A204.1 (cell line): ENCODE results near the gene ERBB3.
"Not testable (repeated sequence)": the region's sequence is repeated elsewhere in the genome, so short reads cannot be mapped to it uniquely, and the experiment has no call there.

Experiments
- FAIRE-seq: peaks from 2 replicates; lab custom pipeline; 2012; peaks lifted over from hg19 to GRCh38; lab: Jason Lieb, UNC

ERBB3 gene

GRCh38 chr12:56079723-56080555 is at the start of gene ERBB3:
TSS of gene ERBB3 (plus strand) at chr12:56080165. CDS start at chr12:56080301, 136 bp downstream.
- no peak for FAIRE-seq

GRCh38 chr12:56031987-56032386 is 48.0 kb upstream of the ERBB3 start:
- FAIRE-seq: no peak

DNA sequence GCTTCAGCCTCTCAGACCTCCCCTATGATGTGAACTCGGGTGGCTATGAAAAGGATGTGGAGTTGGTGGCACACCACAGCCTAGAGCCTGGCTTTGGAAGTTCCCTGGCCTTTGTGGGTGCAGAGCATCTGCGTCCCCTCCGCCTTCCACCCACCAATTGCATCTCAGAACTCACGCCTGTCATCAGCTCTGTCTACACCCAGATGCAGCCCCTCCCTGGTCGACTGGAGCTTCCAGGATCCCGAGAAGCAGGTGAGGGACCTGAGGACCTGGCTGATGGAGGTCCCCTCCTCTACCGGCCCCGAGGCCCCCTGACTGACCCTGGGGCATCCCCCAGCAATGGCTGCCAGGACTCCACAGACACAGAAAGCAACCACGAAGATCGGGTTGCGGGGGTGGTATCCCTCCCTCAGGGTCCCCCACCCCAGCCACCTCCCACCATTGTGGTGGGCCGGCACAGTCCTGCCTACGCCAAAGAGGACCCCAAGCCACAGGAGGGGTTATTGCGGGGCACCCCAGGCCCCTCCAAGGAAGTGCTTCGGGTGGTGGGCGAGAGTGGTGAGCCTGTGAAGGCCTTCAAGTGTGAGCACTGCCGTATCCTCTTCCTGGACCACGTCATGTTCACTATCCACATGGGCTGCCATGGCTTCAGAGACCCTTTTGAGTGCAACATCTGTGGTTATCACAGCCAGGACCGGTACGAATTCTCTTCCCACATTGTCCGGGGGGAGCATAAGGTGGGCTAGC is 45.2 kb upstream of the ERBB3 start:
- FAIRE-seq: no peak

DNA sequence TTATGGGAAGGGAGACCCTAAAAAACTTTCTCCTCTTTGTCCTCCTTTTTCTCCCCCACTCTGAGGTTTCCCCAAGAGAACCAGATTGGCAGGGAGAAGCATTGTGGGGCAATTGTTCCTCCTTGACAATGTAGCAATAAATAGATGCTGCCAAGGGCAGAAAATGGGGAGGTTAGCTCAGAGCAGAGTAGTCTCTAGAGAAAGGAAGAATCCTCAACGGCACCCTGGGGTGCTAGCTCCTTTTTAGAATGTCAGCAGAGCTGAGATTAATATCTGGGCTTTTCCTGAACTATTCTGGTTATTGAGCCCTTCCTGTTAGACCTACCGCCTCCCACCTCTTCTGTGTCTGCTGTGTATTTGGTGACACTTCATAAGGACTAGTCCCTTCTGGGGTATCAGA is 42.8 kb upstream of the ERBB3 start:
- FAIRE-seq: no peak

DNA sequence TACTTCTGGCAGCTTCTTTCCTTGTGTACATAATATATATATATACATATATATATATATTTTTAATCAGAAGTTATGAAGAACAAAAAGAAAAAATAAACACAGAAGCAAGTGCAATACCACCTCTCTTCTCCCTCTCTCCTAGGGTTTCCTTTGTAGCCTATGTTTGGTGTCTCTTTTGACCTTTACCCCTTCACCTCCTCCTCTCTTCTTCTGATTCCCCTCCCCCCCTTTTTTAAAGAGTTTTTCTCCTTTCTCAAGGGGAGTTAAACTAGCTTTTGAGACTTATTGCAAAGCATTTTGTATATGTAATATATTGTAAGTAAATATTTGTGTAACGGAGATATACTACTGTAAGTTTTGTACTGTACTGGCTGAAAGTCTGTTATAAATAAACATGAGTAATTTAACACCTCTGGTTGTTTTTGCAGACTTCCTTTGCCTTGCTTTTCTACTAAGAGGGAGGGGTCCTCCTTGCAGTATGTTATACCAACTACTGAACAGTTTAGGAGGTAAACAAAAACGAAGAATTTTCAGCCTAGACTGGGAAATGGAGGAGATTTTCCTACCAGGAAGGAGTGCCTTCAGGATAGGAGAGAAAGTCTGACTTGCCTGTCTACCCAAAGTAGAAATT is 41.8 kb upstream of the ERBB3 start:
- no peak for FAIRE-seq

- no peak for FAIRE-seq
Observed at GRCh38 chr12:56040151-56040550, 39.8 kb upstream of the ERBB3 start.

DNA sequence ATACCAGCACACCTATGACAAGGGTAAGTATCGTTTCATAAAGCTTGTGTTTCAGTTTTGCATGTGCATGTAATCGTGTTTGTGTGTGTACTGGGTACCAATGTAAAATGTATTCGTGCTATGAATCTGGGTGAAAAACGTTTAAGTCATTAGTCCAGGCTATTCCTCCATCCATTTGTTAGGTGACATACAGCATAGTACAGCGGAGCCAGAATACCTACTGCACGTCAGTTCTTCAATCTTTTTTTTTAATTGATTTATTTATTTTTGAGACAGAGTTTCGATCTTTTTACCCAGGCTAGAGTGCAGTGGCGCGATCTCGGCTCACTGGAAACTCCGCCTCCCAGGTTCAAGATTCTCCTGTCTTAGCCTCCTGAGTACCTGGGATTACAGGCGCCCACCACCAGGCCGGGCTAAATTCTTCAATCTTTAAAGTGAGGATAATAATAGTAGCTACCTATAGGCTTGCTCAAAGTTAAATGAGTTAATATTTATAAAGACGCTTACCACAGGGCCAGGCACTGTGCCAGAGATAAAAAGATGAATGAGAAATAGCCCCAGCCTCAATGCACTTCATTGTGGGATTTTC is 38.9 kb upstream of the ERBB3 start:
- no peak for FAIRE-seq

GRCh38 chr12:56041552-56042429 is 38.2 kb upstream of the ERBB3 start, which contains the start of gene RPS26:
TSS of gene RPS26 (plus strand) at chr12:56041918. CDS start at chr12:56042167, 249 bp downstream.
- FAIRE-seq: peak; percentile 78

GRCh38 chr12:56042430-56042813 is 37.5 kb upstream of the ERBB3 start:
- not testable (repeated sequence) for FAIRE-seq

DNA sequence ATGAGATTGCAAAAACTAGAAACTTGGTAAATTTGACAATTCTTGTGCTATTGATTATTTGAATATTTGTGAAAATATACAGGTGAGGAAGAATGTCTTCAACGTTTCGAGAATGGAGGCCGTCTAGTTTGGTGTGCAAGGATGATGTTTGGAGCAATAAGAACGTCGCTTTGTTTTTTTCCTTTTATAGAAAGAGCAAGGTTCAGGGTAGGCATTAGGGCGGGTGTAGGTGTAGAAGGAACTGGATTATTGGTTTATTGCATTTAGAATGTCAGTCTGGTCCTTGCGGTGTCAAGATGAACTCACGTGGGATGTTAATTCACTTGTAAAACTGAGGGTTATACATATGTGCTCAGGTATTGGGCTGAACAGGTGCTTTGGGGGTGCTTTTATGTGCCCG is 37.1 kb upstream of the ERBB3 start:
- no peak for FAIRE-seq

DNA sequence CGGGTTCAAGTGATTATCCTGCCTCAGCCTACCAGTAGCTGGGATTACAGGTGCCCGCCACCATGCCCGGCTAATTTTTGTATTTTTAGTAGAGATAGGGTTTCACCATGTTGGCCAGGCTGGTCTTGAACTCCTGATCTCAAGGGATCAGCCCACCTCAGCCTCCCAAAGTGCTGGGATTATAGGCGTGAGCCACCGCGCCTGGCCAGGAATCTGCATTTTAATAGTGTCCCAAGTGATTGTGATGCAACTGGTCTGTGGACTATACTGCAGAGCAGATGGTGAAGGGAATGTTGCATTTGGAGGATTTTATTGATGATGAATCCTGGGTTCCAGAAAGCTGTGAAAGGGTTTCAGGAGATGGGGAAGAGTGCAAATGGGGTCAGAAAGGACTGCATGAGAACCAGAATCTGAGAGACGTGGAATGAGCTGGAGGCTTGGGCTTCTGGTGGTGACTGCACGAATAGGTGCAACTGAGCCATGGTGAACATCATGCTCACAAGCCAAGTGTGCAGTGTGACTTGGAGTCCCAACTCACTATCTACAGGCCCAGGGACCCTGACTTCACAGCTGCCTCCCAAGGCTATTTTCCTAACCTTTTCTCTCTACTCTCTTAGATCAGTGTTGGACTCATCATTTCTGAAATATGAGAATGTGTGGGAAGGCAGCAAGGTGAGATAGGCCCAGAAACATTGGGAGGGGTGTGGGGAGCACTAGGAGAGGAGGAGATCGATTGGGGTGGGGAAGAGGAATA is 33.8 kb upstream of the ERBB3 start:
- FAIRE-seq: no peak

DNA sequence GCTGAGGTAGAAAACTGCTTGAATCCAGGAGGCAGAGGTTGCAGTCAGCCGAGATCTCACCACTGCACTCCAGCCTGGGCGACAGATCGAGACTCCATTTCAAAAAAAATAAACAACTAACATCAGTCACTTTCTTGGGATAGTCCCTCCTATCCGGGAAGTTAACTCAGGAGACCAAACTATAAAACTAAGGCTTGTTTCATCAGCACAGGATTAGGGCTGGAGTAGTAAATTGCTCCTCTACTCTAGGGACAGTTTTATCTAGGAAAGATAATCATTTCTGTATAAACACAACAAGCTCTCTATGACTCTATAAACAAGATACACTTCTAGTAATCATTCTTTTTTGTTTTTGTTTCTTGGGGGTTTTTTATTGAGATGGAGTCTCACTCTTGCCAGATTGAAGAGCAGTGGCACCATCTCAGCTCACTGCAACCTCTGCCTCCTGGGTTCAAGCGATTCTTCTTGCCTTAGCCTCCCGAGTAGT is 26.5 kb upstream of the ERBB3 start:
- no peak for FAIRE-seq

DNA sequence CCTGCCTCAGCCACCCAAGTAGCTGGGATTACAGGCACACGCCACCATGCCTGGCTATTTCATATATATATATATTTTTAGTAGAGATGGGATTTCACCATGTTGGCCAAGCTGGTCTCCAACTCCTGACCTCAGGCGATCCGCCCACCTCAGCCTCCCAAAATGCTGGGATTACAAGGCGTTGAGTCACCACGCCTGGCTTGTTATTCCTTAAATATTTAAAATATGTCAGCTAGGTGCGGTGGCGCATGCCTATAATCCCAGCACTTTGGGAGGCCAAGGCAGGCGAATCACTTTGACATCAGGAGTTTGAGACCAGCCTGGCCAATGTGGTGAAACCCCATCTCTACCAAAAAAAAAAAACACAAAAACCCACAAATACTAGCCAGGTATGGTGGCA is 20.0 kb upstream of the ERBB3 start:
- FAIRE-seq: not testable (repeated sequence)

- no peak for FAIRE-seq
Observed at GRCh38 chr12:56061982-56062381, 18.0 kb upstream of the ERBB3 start.

GRCh38 chr12:56062996-56063395 is 17.0 kb upstream of the ERBB3 start:
- no peak for FAIRE-seq

DNA sequence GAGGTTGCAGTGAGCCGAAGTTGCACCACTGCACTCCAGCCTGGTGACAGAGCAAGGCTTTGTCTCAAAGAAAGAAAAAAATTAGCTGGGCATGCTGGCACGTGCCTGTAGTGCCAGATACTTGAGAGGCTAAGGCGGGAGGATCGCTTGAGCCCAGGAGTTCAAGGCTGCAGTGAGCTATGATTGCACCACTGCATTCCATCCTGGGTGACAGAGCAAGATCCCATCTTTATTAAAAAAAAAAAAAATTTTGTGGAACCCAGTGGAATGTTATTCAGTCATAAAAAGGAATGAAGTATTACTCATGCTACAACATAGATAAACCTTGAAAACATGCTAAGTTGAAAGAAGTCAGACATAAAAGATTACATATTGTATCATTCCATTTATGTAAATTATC is 8.3 kb upstream of the ERBB3 start:
- no peak for FAIRE-seq

- no peak for FAIRE-seq
Observed at GRCh38 chr12:56074396-56074795, 5.6 kb upstream of the ERBB3 start.

DNA sequence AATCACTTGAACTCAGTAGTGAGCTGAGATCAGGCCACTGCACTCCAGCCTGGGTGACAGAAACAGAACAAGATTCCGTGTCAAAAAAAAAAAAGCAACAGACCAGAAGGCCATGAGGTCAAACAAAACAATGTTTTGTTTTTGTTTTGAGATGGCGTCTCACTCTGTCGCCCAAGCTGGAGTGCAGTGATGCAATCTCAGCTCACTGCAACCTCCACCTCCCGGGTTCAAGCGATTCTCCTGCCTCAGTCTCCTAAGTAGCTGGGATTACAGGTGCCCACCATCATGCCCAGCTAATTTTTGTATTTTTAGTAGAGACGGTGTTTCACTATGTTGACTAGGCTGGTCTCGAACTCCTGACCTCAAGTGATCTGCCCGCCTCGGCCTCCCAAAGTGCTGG is 2.0 kb upstream of the ERBB3 start:
- not testable (repeated sequence) for FAIRE-seq

GRCh38 chr12:56078427-56078826 is 1.5 kb upstream of the ERBB3 start:
- FAIRE-seq: no peak

DNA sequence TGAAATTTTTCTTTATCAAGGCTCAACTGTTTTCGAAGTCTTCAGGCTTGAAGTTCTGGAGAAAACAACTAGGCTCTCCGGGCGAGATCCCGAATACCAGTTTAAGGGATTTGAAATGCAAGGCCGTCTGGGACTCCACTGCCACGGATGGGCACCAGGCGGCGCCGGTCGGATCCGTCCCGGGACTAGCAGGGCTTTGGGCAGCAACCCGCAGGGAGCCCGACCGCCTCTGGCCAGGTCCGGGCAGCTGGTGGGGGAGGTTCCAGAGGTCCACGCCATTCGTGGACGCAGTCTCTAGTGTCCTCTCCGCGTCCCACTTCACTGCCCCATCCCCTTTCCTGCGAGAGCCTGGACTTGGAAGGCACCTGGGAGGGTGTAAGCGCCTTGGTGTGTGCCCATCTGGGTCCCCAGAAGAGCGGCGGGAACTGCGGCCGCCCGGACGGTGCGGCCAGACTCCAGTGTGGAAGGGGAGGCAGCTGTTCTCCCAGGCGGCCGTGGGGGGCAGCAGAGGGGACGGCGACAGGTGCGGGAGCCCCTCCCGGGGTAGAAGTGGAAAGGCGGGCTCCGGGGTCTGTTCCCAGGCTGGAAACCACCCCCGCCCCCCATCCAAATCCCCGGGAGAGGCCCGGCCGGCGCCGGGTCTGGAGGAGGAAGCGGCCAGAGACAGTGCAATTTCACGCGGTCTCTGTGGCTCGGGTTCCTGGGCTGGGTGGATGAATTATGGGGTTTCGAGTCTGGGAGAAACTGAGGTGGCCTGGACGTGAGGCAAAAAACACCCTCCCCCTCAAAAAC is 838 bp upstream of the ERBB3 start:
- peak; percentile 35 for FAIRE-seq
